Activated CD8-positive, alpha-beta memory T cell treated with anti-CD3 and anti-CD28 coated beads, Interleukin-2, amount 50 U/mL, for 24 hours (primary cell): ENCODE results near the gene ALKBH3.
A peak's percentile ranks its signal among the peaks of the same experiment; 100 is the strongest.

Experiments used
- DNase-seq: peaks from one replicate; pipeline ENCODE4 v3.0.0-alpha.2; 2020; ENCODE audit errors: extremely low read depth

The ALKBH3 gene

DNA sequence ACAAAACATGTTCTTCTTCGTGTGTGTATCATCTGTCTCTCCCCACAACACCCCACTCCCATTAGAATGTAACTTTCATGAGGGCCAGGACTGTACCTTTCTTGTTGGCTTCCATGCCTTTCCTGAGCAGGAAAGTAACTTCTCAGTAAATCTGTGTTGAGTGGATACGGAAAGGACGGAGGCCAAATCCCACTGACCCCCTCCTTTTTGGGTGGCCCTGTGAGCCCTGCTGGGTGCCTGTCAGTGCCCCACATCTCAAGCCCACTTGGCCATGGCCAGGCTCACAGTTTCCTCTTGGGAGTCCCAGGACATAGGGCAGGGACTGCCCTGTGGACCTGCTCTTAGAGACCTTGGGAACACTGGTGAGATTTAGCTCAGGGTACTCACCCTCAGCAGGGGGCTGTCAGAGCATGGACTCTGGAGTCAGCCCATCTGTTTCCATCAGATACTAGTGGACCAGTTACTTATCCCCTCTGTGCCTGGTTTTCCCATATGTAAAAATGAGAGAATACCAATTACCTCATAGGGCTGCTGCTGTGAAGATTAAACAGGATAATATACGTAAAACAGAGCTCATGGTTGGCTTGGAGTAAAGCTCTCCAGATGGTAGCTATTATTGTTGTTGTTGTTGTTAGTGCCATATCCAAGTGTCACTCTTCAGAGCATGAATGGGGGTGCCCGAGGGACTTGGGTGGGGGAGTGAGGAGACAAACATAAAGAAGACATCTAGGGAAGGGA, 60.8 kb downstream of the ALKBH3 start:
- DNase-seq = no peak

DNA sequence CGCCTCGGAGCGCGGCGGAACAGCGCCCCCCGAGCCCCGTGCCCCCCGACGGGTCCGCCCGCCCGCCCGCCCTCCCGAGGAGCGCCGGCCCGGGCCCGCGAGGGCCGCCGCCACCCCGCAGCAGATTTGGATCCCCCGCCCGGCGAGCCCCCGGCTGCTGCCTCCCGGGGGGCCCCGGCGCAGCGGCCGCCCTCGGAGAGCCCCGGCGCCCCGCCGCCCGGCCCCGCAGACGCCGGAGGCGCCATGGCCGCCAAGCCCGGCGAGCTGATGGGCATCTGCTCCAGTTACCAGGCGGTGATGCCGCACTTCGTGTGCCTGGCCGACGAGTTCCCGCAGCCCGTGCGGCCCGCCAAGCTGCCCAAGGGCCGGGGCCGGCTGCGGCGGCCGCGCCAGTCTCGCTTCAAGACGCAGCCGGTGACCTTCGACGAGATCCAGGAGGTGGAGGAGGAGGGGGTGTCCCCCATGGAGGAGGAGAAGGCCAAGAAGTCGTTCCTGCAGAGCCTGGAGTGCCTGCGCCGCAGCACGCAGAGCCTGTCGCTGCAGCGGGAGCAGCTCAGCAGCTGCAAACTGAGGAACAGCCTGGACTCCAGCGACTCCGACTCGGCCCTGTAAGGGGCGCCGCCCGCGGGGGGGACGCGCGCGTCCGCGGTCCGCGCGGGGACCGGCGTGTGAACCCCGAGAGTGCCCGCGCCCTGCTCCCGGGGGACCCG, 62.2 kb downstream of the ALKBH3 start:
- DNase-seq = no peak

DNA sequence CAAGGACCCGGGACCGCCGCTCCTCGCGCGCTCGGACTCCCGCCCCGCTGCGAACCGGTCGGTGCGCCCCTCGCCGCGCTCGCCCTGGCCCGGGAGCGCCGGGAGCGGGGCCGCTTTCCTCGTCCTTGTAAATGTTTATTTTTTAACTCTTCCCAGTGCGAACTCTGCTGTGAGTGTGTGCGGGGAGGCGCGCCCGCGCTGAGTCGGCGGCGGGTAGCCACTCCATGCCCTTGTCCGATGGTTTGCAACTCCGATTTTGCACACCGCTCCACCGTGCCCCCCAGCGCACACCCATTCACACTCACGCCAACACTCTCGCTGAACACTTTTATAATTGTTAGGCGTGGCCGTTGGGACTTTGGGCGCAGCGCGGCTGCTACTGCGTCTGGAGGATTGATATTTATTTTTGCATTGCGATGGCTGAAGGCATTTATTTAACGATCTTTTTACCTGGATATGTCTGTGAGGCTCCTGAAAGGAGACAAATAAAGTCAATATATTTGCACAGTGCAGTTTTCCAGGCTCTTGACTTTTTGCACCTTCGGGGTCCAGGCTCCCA, 62.8 kb downstream of the ALKBH3 start:
- no peak for DNase-seq

DNA sequence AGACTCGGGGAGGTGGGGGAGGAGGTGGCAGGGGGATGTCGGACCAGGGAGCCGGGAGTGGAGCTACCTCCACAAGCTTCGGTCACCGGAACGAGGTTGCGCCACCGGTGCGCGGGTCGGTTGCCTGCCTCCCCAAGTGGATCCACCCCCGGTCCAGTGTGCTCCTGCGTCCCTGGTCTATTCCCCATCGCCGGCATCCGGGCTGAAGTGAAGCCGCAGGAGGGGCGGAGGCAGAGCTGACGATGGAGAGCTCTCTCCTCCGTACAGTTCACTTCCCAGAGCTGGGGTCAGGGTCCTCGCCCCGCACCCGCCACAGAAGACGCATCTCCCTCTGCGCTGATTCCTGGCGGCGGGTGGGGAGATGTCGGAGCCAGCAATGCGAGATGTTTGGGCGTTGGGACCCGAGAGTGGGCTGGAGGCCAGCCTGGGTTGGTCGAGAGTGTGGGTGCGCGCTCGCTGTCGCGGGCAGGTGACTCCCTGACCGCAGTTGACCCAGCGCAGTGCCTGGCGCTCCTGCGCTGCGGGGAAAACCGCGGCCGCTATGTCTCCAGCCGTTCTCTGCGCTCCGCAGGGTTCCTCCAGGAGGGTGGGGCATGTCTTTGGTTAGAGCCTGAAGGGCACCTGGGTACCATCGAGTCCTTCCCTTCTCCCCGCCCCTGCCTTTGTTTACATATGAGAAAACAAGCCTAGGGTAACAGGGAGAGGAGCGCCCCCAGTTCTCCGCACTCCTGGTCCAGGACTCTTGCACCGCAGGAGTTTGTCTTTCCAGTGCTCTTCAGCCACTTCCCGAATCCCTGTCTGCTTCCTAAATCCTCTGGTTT, 63.5 kb downstream of the ALKBH3 start:
- no peak for DNase-seq

DNA sequence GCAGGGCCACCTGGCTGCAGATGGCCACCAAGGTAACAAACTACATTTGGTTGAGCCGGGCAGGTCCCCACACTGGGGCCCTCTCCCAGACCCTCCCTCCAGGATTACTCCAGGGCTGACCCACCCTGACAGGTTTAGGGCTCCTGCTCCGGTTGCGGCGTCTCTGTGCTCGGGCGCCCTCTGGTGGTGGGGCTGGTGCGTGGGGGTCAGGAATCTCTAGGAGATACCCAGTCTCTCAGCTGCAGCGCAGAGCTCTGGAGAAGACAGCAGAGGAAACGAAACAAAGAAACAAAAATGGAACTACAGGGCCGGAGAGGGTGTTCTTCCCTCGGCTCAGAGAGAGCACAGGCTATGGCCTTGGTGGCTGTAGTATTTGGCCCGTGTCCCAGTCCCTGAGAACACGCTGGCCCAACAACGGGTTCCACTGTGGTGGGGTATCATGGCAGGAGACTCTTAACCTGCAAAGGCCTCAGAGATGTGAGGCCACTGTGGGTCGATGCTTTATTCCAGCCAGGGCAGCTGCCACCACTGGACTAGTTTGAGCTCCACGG, 64.2 kb downstream of the ALKBH3 start:
- DNase-seq = peak; percentile 25

DNA sequence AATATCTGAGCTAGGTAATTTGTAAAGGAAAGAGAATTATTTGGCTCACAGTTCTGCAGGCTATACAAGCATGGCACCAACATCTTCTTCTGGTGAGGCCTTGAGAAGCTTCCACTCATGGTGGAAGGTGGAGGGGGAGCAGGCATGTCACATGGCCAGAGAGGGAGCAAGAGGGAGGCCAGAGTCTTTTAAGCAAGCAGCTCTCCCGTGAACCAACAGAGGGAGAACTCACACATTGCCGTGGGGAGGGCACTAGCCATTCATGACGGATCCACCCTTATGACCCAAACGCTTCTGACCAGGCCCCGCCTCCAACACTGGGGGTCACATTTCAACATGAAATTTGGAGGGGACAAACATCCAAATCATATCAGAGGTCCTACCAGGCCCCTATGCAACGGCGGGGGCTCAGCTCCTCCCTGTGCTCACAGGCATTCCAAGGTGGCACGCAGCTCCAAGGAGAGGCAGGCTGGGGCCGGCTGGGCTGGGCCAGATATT, 66.4 kb downstream of the ALKBH3 start:
- no peak for DNase-seq

DNA sequence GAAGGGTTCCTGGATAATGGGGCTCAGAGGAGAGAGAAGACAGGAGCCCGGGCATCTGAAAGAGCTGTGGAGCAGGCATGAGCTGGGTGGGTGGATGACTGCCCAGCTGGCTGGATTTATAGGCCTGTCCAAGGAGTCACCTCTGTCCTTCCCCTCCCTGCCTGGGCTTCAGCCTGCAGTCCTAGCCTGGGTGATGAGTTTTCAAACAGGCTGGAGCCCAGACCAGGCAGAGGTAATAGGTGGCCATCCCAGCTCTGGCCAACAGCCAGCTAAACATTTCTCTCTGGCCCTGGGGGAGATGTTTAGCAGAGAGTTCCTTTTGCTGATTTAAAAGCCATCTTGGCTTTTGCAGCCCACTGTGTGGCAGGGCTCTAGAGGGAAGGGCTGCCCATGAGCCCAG, 67.2 kb downstream of the ALKBH3 start:
- DNase-seq = no peak

DNA sequence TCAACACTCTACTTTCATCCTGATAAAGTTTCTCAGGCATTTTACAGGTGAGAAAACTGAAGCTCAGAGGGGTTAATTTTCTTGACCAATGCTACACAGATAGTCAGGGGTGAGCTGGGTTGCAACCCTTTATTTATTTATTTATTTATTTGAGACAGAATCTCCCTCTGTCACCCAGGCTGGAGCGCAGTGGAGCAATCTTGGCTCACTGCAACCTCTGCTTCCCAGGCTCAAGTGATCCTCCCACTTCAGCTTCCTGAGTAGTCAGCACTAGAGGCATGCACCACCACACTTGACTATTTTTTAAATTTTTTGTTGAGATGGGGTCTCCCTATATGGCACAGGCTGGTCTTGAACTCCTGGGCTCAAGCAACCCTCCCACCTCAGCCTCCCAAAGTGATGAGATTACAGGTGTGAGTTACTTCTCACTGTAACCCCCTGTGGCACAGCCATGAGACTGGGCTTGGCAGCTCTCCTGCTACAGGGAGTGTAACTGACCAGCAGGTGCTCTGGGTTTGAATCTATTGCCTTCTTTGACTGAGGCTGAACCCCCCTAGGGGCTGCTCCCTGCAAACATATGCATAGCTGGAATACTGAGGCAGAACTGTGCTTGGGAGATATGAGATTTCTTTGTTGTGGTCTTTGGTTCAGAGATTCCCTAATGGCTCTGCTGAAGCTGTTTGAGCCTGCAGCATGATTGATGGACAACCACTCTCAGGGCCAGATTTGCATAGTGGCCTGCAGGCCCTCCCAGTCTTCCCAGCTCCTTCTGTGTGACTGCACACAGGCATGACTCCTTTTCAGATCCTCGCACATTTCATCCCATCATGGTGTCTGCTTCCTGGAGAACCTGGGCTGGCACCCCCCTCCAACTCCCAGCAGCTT, 68.0 kb downstream of the ALKBH3 start:
- DNase-seq = no peak

DNA sequence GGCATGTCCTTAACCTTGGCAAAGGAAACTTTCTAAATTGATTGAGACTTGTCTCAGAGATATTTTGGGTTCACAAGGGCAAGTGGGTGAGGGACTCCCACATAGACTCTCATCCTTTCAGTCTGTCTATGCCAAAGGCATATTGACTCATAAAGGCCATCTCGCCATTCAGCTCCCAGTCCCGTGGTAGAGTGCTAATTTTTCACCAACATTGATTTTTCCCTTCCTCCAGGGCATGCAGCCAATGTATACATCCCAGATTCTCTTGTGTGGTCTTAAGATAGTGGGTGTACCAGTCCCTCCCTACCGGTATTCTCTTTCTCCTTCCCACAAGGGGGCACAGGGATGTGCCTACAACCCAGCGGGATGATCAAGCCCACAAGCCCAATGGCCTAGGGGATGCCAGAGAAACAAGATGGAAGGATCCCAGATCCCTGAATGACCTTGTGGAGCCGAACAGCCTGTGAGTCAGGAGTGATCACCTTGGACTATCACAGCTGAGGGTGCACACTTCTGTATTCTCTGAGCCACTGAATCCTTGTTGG, 69.8 kb downstream of the ALKBH3 start:
- no peak for DNase-seq

DNA sequence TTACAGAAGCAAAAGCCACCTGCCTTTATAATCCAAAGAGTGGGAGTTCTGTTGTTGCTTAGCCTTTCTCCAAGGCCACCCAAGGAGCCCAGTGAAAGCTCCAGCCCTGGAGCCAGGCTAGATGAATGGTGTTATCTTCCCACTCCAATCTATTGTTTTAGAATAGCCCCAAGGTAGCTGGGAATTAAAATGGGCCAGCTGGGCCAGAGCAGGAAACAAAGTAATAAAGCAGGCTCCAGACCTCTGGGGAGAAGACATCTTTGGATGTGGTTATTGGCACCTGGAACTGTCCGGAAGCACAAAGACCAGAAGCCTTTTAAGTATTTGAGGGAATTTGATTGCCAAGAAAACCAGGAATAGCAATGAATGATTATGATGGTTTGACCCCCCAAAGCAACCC, 70.6 kb downstream of the ALKBH3 start:
- DNase-seq = no peak

DNA sequence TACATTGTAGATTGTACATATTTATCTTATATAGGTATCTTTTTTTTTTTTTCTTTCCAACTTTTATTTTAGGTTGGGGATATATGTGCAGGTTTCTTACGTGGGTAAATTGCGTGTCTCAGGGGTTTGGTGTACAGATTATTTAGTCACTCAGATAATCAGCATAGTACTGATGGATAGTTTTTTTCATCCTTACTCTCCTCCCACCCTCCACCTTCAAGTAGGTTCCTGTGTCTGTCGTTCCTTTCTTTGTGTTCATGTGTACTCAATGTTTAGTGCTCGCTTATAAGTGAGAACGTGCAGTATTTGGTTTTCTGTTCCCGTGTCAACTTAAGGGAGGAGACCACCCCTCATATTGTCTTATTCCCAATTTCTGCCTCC, 71.4 kb downstream of the ALKBH3 start:
- no peak for DNase-seq

DNA sequence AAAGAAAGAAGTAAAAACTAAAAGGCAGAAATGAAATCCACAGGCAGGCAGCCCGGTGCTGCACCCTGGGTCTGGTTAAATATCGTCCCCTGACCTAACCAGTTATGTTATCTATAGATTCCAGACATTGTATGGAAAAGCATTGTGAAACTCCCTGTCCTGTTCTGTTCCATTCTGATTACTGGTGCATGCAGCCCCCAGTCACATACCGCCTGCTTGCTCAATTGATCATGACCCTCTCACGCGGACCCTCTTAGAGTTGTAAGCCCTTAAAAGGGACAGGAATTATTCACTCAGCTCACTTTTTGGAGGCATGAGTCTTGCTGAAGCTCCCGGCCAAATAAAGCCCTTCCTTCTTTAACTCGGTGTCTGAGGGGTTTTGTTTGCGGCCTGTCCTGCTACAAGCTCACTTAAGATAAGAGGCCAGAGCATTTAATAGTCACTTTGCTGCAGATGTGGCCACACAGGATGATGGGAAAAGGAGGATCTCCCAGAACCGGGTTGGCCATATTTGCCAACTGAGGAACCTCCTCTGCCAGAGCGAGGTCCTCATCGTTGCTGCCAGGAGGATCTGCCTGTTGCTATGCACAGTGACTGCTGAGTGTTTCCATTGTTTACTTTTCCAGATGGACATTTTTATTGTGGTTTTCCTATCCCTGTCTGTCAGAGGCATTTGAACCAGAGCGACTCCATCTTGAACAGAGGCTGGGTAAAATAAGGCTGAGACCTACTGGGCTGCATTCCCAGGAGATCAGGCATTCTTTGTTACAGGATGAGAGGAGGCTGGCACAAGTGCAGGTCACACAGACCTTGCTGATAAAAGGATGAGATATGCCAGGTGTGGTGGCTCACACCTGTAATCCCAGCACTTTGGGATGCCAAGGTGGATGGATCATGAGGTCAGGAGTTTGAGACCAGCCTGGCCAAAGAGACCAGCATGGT, 72.0 kb downstream of the ALKBH3 start:
- no peak for DNase-seq

DNA sequence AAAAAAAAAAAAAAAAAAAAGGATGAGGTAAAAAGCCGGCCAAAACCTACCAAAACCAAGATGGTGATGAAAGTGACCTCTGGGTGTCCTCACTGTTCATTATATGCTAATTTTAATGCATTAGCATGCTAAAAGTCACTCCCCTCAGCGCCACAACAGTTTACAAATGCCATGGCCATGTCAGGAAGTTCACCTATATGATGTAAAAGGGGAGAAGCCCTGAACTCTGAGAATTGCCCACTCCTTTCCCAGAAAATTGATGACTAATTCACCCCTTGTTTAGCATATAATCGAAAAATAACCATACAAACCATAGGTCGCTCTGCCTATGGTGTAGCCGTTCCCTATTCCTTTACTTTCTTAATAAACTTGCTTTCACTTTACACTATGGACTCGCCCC, 72.9 kb downstream of the ALKBH3 start:
- no peak for DNase-seq

DNA sequence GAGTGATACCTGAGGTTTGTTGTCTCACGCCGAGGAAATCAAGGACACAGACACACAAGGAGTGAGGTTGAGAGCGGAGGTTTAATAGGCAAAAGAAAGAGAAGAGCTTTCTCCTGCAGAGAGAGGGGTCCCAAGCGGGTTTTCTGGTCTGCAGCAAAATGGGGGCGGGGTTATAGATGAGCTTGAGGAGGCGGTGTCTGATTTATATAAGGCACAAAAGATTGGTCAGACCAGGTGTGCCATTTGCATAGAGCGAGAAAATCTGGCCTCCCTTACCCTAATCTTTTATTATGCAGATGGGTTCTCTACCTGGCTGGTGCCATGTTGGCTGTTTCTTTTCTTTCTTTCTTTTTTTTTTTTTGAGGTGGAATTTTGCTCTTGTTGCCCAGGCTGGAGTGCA, 73.6 kb downstream of the ALKBH3 start:
- no peak for DNase-seq

DNA sequence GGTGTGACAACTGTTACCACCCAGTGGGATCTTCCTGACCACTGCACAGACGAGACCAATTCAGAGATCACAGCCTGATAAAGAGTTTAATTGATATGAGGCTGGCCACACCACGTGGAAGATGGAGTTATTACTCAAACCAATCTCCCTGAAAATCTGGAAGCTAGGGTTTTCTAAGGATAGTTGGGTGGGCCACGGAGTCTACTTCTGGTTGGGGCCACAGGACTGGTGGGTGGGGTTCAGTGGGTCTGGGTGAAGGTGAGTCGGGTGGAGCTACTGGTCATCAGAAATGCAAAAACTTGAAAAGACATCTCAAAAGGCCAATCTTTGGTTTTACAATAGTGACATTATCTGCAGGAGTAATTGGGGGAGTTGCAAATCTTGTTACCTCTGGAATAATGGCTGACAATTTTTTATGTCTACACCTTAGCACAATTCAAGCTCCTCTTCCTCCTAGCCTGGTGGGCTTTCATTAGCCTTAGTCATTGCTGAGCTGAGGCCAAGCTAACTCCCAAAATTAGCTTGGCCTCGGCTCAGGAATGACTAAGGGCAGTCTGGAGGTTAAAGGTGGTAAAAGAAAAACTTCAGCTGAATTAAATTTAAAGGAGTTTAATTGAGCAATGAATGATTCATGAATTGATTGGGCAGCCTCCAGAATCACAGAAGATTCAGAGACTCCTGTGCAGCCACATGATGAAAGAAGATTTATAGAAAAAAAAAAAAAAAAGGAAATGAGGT, 74.9 kb downstream of the ALKBH3 start:
- no peak for DNase-seq

DNA sequence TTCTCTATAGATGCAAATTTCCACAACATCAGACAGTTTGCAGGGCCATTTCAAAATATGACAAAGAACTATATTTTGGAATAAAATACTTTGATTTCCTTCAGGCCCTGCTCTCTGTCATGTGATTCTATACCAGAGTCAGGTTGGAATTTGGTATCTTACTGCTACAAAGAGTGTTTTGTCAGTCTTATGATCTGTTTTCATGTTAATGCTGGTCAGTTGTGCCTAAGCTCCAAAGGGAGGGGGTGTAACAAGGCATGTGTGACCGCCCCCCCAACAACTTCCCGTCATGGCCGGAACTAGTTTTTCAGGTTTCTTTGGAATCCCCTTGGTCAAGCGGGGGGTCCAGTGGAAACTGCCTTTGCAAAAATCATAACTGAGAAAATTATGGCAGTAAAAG, 76.9 kb downstream of the ALKBH3 start:
- no peak for DNase-seq

DNA sequence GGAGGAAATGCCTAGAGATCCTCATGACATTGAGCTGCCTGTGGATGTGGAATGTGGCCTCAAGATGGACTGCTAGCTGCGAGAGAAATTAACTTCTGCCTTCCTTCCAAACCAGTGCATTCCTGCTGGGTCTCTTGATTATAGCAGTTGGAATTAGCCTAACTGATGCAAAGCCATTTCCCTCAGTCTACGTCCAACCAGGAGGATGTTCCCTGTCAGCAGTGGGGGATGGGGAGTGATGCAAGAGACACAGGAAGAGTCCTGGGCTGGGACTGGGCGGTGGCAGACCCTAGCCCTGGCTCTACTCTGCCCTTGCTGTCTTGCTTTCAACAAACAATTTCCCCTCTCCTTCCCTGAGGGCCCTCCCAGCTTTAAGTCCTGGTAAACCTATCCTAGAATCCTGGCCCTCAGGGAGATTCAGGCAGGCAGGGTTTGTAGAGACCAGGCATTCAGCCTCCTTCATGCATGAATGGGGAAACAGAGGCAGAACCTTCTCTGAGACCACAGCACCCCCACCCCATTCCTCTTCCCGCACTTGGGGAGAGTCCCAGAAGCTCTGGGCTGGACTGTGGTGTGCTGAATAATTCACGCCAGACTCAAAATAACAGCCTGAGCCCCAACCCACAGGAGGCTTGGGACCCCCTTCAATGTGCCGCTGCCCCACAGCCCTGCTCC, 78.8 kb downstream of the ALKBH3 start:
- DNase-seq = no peak
